SK-N-SH (cell line): ENCODE results near the gene TMEM163. TPM values are rescaled to one million over a fixed set of nuclear protein-coding genes. Genes with fewer than 3 reads are reported as not detected.
A peak's percentile ranks its signal among the peaks of the same experiment; 100 is the strongest.

Experiments
- CTCF ChIA-PET: fragments of 300-600, 350-600 bp; formaldehyde crosslinking; extraction: SDS; loops from one replicate; lab custom pipeline; 2021; lab: Yijun Ruan, JAX
- POLR2A ChIA-PET: fragments of 350-600 bp; sonication (Branson Sonifier 250); formaldehyde crosslinking; extraction: SDS; loops from one replicate; lab custom pipeline; 2020; ENCODE audit warnings: antibody characterized with exemption, inconsistent platforms; lab: Yijun Ruan, JAX
- DNase-seq: peaks from one replicate; pipeline ENCODE4 v3.0.0; 2012
- H2AFZ ChIP-seq: fragments of 200-600 bp; sonication (generic); 2 replicates; pipeline ENCODE4 v1.8.1; 2016; ENCODE audit warnings: antibody characterized with exemption, mild to moderate bottlenecking, low read depth
- H3F3A ChIP-seq: fragments of 200-600 bp; sonication (generic); replicated peaks from 2 replicates; pipeline ENCODE3; 2016; ENCODE audit warnings: antibody characterized with exemption, mild to moderate bottlenecking; ENCODE audit not compliant: insufficient read depth
- H3K27ac ChIP-seq, 2 experiments: fragments of 200-500 bp in 1 of 2; fragments of 200-600 bp in 1 of 2; sonication (Bioruptor generic) in 1 of 2; sonication (generic), shearing (Covaris generic) in 1 of 2; 2 replicates each; pipeline versions ENCODE4 v1.5.1 to v1.6.1; 2014 to 2016; ENCODE audit warnings: low read depth in 2 of 2, inconsistent platforms in 1 of 2, low read length in 1 of 2, mild to moderate bottlenecking in 1 of 2, mixed read lengths in 1 of 2
- H3K27me3 ChIP-seq: fragments of 200-600 bp; sonication (generic), shearing (Covaris generic); 2 replicates; pipeline ENCODE4 v1.6.1; 2016; ENCODE audit warnings: mixed run types; ENCODE audit not compliant: insufficient read depth
- H3K36me3 ChIP-seq, 2 experiments: fragments of 200-500 bp in 1 of 2; fragments of 200-600 bp in 1 of 2; sonication (Bioruptor generic) in 1 of 2; sonication (generic) in 1 of 2; replicated peaks in 1 of 2; 2 replicates each; pipeline versions ENCODE3 to v1.5.1; 2014 to 2016; ENCODE audit warnings: low read length in 1 of 2, mild to moderate bottlenecking in 1 of 2; ENCODE audit not compliant: insufficient read depth in 2 of 2, control insufficient read depth in 1 of 2
- H3K4me1 ChIP-seq, 2 experiments: fragments of 200-500 bp in 1 of 2; fragments of 200-600 bp in 1 of 2; sonication (Bioruptor generic) in 1 of 2; sonication (generic), shearing (Covaris generic) in 1 of 2; 2 replicates each; pipeline versions ENCODE4 v1.5.1 to v1.6.1; 2014 to 2016; ENCODE audit warnings: low read depth in 1 of 2, low read length in 1 of 2, mixed run types in 1 of 2; ENCODE audit not compliant: insufficient read depth in 2 of 2, control insufficient read depth in 1 of 2
- H3K4me2 ChIP-seq: fragments of 200-600 bp; sonication (generic), shearing (Covaris generic); 2 replicates; pipeline ENCODE4 v1.6.1; 2017; ENCODE audit warnings: mixed run types
- H3K4me3 ChIP-seq, 2 experiments: fragments of 200-500 bp in 1 of 2; fragments of 200-600 bp in 1 of 2; sonication (Bioruptor generic) in 1 of 2; sonication (generic), shearing (Covaris generic) in 1 of 2; 2 replicates each; pipeline versions ENCODE4 v1.5.1 to v1.8.1; 2014 to 2016; ENCODE audit warnings: low read depth in 2 of 2, inconsistent platforms in 1 of 2, low read length in 1 of 2, mild to moderate bottlenecking in 1 of 2, mixed read lengths in 1 of 2, moderate library complexity in 1 of 2
- H3K79me2 ChIP-seq: fragments of 200-600 bp; sonication (generic); 2 replicates; pipeline ENCODE4 v1.8.1; 2017; ENCODE audit warnings: mild to moderate bottlenecking; ENCODE audit not compliant: insufficient read depth
- H3K9ac ChIP-seq: fragments of 200-600 bp; sonication (generic); 2 replicates; pipeline ENCODE4 v1.6.1; 2017; ENCODE audit warnings: mixed run types
- H3K9me2 ChIP-seq: fragments of 200-600 bp; sonication (generic); 2 replicates; pipeline ENCODE4 v1.6.1; 2017; ENCODE audit warnings: mixed run types
- H3K9me3 ChIP-seq: fragments of 200-600 bp; sonication (generic); 2 replicates; pipeline ENCODE4 v1.6.1; 2017; ENCODE audit warnings: mixed run types, mild to moderate bottlenecking, moderate library complexity
- H4K20me1 ChIP-seq: fragments of 200-600 bp; sonication (generic); 2 replicates; pipeline ENCODE4 v1.6.1; 2017; ENCODE audit warnings: mild to moderate bottlenecking, mixed run types; ENCODE audit not compliant: insufficient read depth
- ELF1 ChIP-seq: IDR thresholded peaks from 2 replicates; pipeline ENCODE4 v1.4.0; 2012
- EP300 ChIP-seq, 2 experiments: IDR thresholded peaks; 2 replicates each; pipeline versions ENCODE4 v1.4.0 to v1.6.1; 2012; ENCODE audit warnings: borderline replicate concordance in 1 of 2, low read depth in 1 of 2, low read length in 1 of 2
- GABPA ChIP-seq: IDR thresholded peaks from 2 replicates; pipeline ENCODE4 v1.4.0; 2012; ENCODE audit warnings: low read depth, mild to moderate bottlenecking
- GATA2 ChIP-seq: sonication (generic); formaldehyde crosslinking; IDR thresholded peaks from 2 replicates; pipeline ENCODE4 v1.5.0; 2020; ENCODE audit warnings: mild to moderate bottlenecking, missing genetic modification reagents
- NRF1 ChIP-seq: IDR thresholded peaks from 2 replicates; pipeline ENCODE4 v1.6.1; 2012; ENCODE audit warnings: low read depth, mild to moderate bottlenecking, low read length
- RAD21 ChIP-seq: IDR thresholded peaks from 2 replicates; pipeline ENCODE4 v1.6.1; 2012; ENCODE audit warnings: mild to moderate bottlenecking, low read length
- RCOR1 ChIP-seq: fragments of 150-350 bp; IDR thresholded peaks from 2 replicates; pipeline ENCODE4 v1.6.1; 2017; ENCODE audit warnings: antibody characterized with exemption, low read length
- RFX5 ChIP-seq: IDR thresholded peaks from 2 replicates; pipeline ENCODE4 v1.6.1; 2012; ENCODE audit warnings: mild to moderate bottlenecking, improper control_type of control experiment, low read length
- RXRA ChIP-seq: IDR thresholded peaks from 2 replicates; pipeline ENCODE4 v1.4.0; 2012; ENCODE audit warnings: low read depth, mild to moderate bottlenecking, borderline replicate concordance
- SMC3 ChIP-seq: IDR thresholded peaks from 2 replicates; pipeline ENCODE4 v1.6.1; 2012; ENCODE audit warnings: low read depth, low read length, improper control_type of control experiment
- TCF12 ChIP-seq: IDR thresholded peaks from 2 replicates; pipeline ENCODE4 v1.4.0; 2012
- YY1 ChIP-seq: IDR thresholded peaks from 2 replicates; pipeline ENCODE4 v1.4.0; 2012; ENCODE audit warnings: low read depth, mild to moderate bottlenecking
- WGBS: methylation state at CpG from one replicate; pipeline ENCODE4 v1.1.6; 2017; ENCODE audit warnings: low lambda C conversion rate; 5-methylcytosine and 5-hydroxymethylcytosine counted together
- polyA plus RNA-seq, 3 experiments: library from polyadenylated mRNA; depleted of rRNA; stranded (reverse); fragments of >200 nt; gene quantifications; 2 replicates each; pipeline ENCODE4 v1.2.3, GENCODE V29; 2012
- TF ChIP-seq, protein P1 (sequence below): fragments of 200-600 bp; sonication (generic); IDR thresholded peaks from 2 replicates; pipeline ENCODE4 v1.6.1; 2017; ENCODE audit warnings: antibody characterized with exemption, mild to moderate bottlenecking, moderate library complexity
- TF ChIP-seq, protein P2 (sequence below): IDR thresholded peaks from 2 replicates; pipeline ENCODE4 v1.4.0; 2012; ENCODE audit warnings: low read depth, borderline replicate concordance
- TF ChIP-seq, protein P3 (sequence below): fragments of 150-350 bp; IDR thresholded peaks from 2 replicates; pipeline ENCODE4 v1.6.1; 2017; ENCODE audit warnings: antibody characterized with exemption, low read length, low read depth, borderline replicate concordance

The TMEM163 gene
- polyA plus RNA-seq, 1 of the 3 experiments (the other 2 are of a cell fraction): not detected

DNA sequence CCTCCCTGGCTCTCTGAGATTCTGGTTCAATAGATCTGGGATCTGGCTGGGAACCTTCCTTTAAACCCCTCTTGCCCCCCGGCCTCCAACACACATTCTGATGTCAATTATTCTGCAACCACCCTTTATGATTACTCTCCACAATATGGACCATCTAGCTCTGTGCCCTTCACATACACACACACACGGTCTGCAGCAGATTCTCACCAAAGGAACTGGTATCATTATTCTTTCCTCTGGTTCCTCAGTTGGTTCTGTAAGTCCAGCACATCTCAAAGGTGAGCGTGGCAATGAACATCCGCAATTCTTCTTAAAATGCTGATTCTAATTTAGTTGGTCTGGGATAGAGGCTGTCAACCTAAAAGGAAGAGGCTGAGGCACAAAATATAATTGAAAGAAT, 2.8 kb upstream of the TMEM163 start:
- H3K4me3 ChIP-seq: no peak overlapping the region
- no peak for TF ChIP-seq NRF1
- H3K4me2 ChIP-seq: no peak overlapping the region
- peaks cover 0 to 5% of the 10 kb centered on the region in 2 experiments; a peak in 1 of 4 replicates for H3K4me1 ChIP-seq
- H4K20me1 ChIP-seq: no peaks in the 10 kb centered on the region
- H3K9me2 ChIP-seq: no peaks in the 10 kb centered on the region
- no peak overlapping the region for H3K9ac ChIP-seq
- CTCF ChIA-PET: interaction anchor here (0.7 kb wide), 1 partner anchor 13 kb away, joined by 3 read pairs; no protein-coding TSS in a partner anchor
- DNase-seq: no peak
- H3K27ac ChIP-seq: no peak overlapping the region
- POLR2A ChIA-PET: no interaction called here
- no peak overlapping the region for H2AFZ ChIP-seq
- H3F3A ChIP-seq: no peaks in the 10 kb centered on the region
- H3K36me3 ChIP-seq: no peaks in the 10 kb centered on the region
- peaks cover 28% of the 10 kb centered on the region; the same call in 1 of the 2 replicates for H3K27me3 ChIP-seq
- H3K9me3 ChIP-seq: no peaks in the 10 kb centered on the region
- no peaks in the 10 kb centered on the region for H3K79me2 ChIP-seq
- WGBS: 43% methylated on average over 4 of the region's 4 CpGs

DNA sequence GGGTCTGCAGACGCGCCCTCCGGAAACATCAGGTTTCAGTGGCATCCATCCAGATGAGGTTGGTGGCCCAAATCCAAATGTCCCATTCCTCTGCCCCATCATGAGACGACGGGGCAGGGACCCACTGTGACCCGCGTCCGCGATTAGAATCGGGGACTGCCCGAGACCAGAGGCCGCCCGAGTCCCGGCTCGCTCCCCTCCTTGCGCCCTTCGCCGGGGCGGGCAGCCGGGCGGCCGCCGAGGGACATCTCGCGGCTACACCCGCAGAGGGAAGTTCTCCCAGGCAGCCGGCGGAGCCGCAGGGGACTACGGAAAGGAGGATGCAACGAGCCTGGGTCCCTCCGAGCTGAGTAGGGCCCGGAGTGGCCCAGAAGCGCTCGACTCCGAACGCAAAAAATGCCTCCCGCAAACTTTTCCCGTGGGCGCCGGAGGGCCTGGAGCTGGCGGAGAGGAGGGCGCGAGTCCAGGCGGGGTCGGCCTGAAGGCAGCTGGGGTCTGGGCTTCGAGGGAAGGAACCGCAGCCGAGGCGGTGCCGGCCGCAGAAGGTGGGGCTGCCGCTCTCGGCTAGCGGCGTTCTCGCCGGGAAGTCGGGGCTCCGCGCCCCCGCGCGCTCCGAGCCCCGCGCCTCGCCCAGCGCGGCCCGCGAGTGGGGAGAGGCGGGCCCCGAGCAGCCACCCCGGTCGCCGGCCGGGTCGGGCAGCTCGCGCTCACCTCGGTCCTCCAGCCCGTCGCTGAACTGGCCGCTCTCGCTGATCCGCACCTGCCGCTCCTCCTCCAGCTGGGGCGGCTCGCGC, 580 bp downstream of the TMEM163 start:
- TF ChIP-seq TCF12 (no peak), ELF1 (no peak), GABPA (no peak), GATA2 (no peak), RFX5 (no peak), EP300 (IDR thresholded peaks at IDR 0.05; ENCODE audit: borderline replicate concordance in 1 of 2, low read depth in 1 of 2, low read length in 1 of 2) (no peak)
- ChIA-PET CTCF (interaction anchor here (0.7 kb wide), 1 partner anchor 833 kb away, joined by 4 read pairs; no protein-coding TSS in a partner anchor), POLR2A (no interaction called here)
- Histone ChIP-seq H3F3A (no peaks in the 10 kb centered on the region), H3K4me1 (peaks cover 0 to 5% of the 10 kb centered on the region in 2 experiments; a peak in 1 of 4 replicates), H3K27ac (no peak overlapping the region), H3K36me3 (no peaks in the 10 kb centered on the region), H3K4me3 (peak overlapping the region in 1 of 2 experiments; percentile 43; a peak in 2 of 4 replicates), H3K79me2 (no peaks in the 10 kb centered on the region), H3K9me3 (no peaks in the 10 kb centered on the region), H3K9ac (no peak overlapping the region), H3K4me2 (no peak overlapping the region; the same call in 1 of the 2 replicates), H2AFZ (no peak overlapping the region), H4K20me1 (no peaks in the 10 kb centered on the region), H3K27me3 (peaks cover 28% of the 10 kb centered on the region; the same call in 1 of the 2 replicates), H3K9me2 (no peaks in the 10 kb centered on the region)
- peak; percentile 79 for DNase-seq
- 14% methylated on average over 4 of the region's 91 CpGs for WGBS

DNA sequence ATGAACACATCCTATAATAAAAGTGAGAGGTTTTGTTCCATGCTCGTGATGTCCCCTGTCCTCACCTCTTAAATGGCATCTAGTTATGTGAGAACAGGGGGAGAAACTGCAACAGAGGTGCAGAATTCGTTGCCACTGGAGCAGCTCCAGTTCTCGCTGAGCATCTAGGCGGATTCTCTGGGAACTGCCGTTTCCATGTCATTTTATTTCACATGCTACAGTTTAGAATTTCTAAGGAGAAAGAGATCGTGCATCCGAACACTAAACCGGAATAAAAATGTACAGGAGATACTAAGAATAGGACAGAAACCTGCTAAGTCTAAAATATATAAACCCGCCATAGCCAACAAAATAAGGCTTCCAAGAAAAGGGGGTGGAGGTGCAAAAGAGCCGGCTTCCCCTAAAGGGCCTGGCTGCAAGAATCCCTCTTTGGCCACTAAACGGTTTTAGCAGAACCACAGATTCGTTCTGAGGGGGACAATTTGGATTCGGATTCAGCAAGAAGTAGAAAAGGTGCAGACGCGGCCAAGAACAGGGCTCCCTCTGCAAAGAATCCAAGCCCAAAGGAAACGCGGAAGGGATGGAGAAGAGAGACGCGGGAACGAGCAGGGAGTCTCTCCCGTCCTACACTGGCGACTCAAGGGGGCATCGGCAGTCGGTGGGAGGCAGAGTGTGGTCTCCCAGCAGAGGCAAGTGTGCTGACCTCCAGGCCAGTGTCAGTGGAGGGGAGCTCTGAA, 1.3 kb downstream of the TMEM163 start:
- no peak for DNase-seq
- Histone ChIP-seq H3K27me3 (peaks cover 28% of the 10 kb centered on the region; the same call in 1 of the 2 replicates), H3K79me2 (no peaks in the 10 kb centered on the region), H3K4me3 (peak overlapping the region in 1 of 2 experiments; percentile 43; a peak in 1 of 4 replicates), H4K20me1 (no peaks in the 10 kb centered on the region), H2AFZ (no peak overlapping the region), H3K4me1 (peaks cover 0 to 5% of the 10 kb centered on the region in 2 experiments; a peak in 1 of 4 replicates), H3F3A (no peaks in the 10 kb centered on the region), H3K36me3 (no peaks in the 10 kb centered on the region), H3K9me3 (no peaks in the 10 kb centered on the region), H3K9me2 (no peaks in the 10 kb centered on the region), H3K4me2 (no peak overlapping the region), H3K27ac (no peak overlapping the region), H3K9ac (no peak overlapping the region)
- POLR2A ChIA-PET: no interaction called here
- WGBS: 57% methylated on average over 24 of the region's 24 CpGs
- CTCF ChIA-PET: interaction anchor here (0.8 to 1.2 kb wide), 2 partner anchors 9 to 203 kb away, joined by 3 read pairs; no protein-coding TSS in a partner anchor
- TF ChIP-seq, protein P1, sequence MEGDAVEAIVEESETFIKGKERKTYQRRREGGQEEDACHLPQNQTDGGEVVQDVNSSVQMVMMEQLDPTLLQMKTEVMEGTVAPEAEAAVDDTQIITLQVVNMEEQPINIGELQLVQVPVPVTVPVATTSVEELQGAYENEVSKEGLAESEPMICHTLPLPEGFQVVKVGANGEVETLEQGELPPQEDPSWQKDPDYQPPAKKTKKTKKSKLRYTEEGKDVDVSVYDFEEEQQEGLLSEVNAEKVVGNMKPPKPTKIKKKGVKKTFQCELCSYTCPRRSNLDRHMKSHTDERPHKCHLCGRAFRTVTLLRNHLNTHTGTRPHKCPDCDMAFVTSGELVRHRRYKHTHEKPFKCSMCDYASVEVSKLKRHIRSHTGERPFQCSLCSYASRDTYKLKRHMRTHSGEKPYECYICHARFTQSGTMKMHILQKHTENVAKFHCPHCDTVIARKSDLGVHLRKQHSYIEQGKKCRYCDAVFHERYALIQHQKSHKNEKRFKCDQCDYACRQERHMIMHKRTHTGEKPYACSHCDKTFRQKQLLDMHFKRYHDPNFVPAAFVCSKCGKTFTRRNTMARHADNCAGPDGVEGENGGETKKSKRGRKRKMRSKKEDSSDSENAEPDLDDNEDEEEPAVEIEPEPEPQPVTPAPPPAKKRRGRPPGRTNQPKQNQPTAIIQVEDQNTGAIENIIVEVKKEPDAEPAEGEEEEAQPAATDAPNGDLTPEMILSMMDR: no peak
- TF ChIP-seq, protein P2, sequence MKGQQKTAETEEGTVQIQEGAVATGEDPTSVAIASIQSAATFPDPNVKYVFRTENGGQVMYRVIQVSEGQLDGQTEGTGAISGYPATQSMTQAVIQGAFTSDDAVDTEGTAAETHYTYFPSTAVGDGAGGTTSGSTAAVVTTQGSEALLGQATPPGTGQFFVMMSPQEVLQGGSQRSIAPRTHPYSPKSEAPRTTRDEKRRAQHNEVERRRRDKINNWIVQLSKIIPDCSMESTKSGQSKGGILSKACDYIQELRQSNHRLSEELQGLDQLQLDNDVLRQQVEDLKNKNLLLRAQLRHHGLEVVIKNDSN: no peak
- TF ChIP-seq GABPA (no peak), NRF1 (no peak), RXRA (no peak), RAD21 (no peak), YY1 (no peak), RFX5 (no peak), RCOR1 (no peak), SMC3 (no peak), ELF1 (no peak)
- TF ChIP-seq, protein P3, sequence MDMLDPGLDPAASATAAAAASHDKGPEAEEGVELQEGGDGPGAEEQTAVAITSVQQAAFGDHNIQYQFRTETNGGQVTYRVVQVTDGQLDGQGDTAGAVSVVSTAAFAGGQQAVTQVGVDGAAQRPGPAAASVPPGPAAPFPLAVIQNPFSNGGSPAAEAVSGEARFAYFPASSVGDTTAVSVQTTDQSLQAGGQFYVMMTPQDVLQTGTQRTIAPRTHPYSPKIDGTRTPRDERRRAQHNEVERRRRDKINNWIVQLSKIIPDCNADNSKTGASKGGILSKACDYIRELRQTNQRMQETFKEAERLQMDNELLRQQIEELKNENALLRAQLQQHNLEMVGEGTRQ: no peak
